ENCODE results near the gene NSG1.

Gene NSG1

GRCh38 chr4:4395849-4396627 is 9.1 kb downstream of the NSG1 start:
- no peak for DNase-seq (ENCODE audit: low read depth in 3 of 3)

- DNase-seq (ENCODE audit: low read depth in 3 of 3) = no peak
These were observed 9.9 kb downstream of the NSG1 start for GRCh38 chr4:4396628-4397440.

- DNase-seq (ENCODE audit: low read depth in 3 of 3) = no peak
These were observed 10.5 kb downstream of the NSG1 start for GRCh38 chr4:4397441-4397819.

GRCh38 chr4:4398430-4398829 is 11.5 kb downstream of the NSG1 start:
- DNase-seq (ENCODE audit: low read depth in 3 of 3) = no peak

- no peak for DNase-seq (ENCODE audit: low read depth in 3 of 3)
These were observed 14.1 kb downstream of the NSG1 start for GRCh38 chr4:4401036-4401435.

GRCh38 chr4:4402966-4403365 is 16.1 kb downstream of the NSG1 start:
- DNase-seq (ENCODE audit: low read depth in 3 of 3) = no peak

GRCh38 chr4:4405358-4405962 is 18.6 kb downstream of the NSG1 start:
- no peak for DNase-seq (ENCODE audit: low read depth in 3 of 3)

- no peak for DNase-seq (ENCODE audit: low read depth in 3 of 3)
These were observed 19.8 kb downstream of the NSG1 start for GRCh38 chr4:4406455-4407298.

GRCh38 chr4:4407299-4408131 is 20.6 kb downstream of the NSG1 start:
- no peak for DNase-seq (ENCODE audit: low read depth in 3 of 3)

- no peak for DNase-seq (ENCODE audit: low read depth in 3 of 3)
These were observed 21.2 kb downstream of the NSG1 start for GRCh38 chr4:4408132-4408523.

- no peak for DNase-seq (ENCODE audit: low read depth in 3 of 3)
These were observed 21.9 kb downstream of the NSG1 start for GRCh38 chr4:4408576-4409335.

GRCh38 chr4:4409416-4410115 is 22.7 kb downstream of the NSG1 start:
- no peak for DNase-seq (ENCODE audit: low read depth in 3 of 3)

- DNase-seq (ENCODE audit: low read depth in 3 of 3) = no peak
These were observed 23.4 kb downstream of the NSG1 start for GRCh38 chr4:4410271-4410670.

- DNase-seq (ENCODE audit: low read depth in 3 of 3) = no peak
These were observed 25.0 kb downstream of the NSG1 start for GRCh38 chr4:4411906-4412305.

GRCh38 chr4:4412641-4413372 is 25.9 kb downstream of the NSG1 start:
- DNase-seq (ENCODE audit: low read depth in 3 of 3) = no peak

GRCh38 chr4:4413373-4413725 is 26.4 kb downstream of the NSG1 start:
- DNase-seq (ENCODE audit: low read depth in 3 of 3) = no peak

- DNase-seq (ENCODE audit: low read depth in 3 of 3) = no peak
These were observed 26.9 kb downstream of the NSG1 start for GRCh38 chr4:4413806-4414205.

- no peak for DNase-seq (ENCODE audit: low read depth in 3 of 3)
These were observed 28.4 kb downstream of the NSG1 start for GRCh38 chr4:4415107-4415805.
